Caco-2 (cell line): Measurements from ENCODE around the gene FHIT. TPM values are rescaled to one million over a fixed set of nuclear protein-coding genes. Genes with fewer than 3 reads are reported as not detected.

Source experiments
- BruUV-seq: library from RNA; stranded (reverse); fragments of 400-500 nt; replicated peaks from 2 replicates; lab custom pipeline; 2021; lab: Mats Ljungman, UMichigan
- CTCF ChIA-PET: fragments of 300-600 bp; sonication (Branson Sonifier 250); formaldehyde crosslinking; loops from one replicate; lab custom pipeline; 2022; ENCODE audit warnings: antibody characterized with exemption; lab: Charles Lee
- POLR2A ChIA-PET: fragments of 300-600 bp; sonication (Branson Sonifier 250); formaldehyde crosslinking; loops from one replicate; lab custom pipeline; 2022; ENCODE audit warnings: antibody characterized with exemption; lab: Charles Lee
- DNase-seq, 2 experiments: peaks; one replicate each; pipeline versions ENCODE4 v3.0.0 to v3.0.0-alpha.2; 2020 to 2022
- H3K27me3 ChIP-seq: replicated peaks from 2 replicates; pipeline ENCODE4 v1.6.0; 2011; ENCODE audit warnings: low read length; ENCODE audit not compliant: control insufficient read depth, insufficient read depth
- H3K36me3 ChIP-seq: 2 replicates; pipeline ENCODE4 v1.5.1; 2011; ENCODE audit warnings: low read length; ENCODE audit not compliant: control insufficient read depth, insufficient read depth
- H3K4me1 ChIP-seq: fragments of 250-450 bp; sonication (Bioruptor Pico); 2 replicates; pipeline ENCODE4 v1.5.1; 2020; ENCODE audit warnings: mild to moderate bottlenecking
- H3K4me3 ChIP-seq: 2 replicates; pipeline ENCODE4 v1.5.1; 2011; ENCODE audit warnings: low read depth, mild to moderate bottlenecking, control low read depth, low read length
- H3K9me3 ChIP-seq: fragments of 250-450 bp; sonication (Bioruptor Pico); 2 replicates; pipeline ENCODE4 v1.5.1; 2020; ENCODE audit warnings: mild to moderate bottlenecking, moderate library complexity
- H3K27ac Mint-ChIP-seq: one replicate; pipeline ENCODE4 v1.8.0; 2022; ENCODE audit warnings: mixed read lengths; ENCODE audit not compliant: unreplicated experiment
- H3K27me3 Mint-ChIP-seq: one replicate; pipeline ENCODE4 v1.8.0; 2022; ENCODE audit warnings: mixed read lengths; ENCODE audit not compliant: insufficient read depth, unreplicated experiment
- H3K36me3 Mint-ChIP-seq: one replicate; pipeline ENCODE4 v1.8.0; 2022; ENCODE audit warnings: mild to moderate bottlenecking, mixed read lengths; ENCODE audit not compliant: insufficient read depth, unreplicated experiment
- H3K4me1 Mint-ChIP-seq: one replicate; pipeline ENCODE4 v1.8.0; 2022; ENCODE audit warnings: low read depth, mixed read lengths; ENCODE audit not compliant: unreplicated experiment
- H3K4me3 Mint-ChIP-seq: one replicate; pipeline ENCODE4 v1.8.0; 2022; ENCODE audit warnings: mild to moderate bottlenecking, moderate library complexity, mixed read lengths; ENCODE audit not compliant: unreplicated experiment
- H3K9me3 Mint-ChIP-seq: one replicate; pipeline ENCODE4 v1.8.0; 2022; ENCODE audit warnings: mixed read lengths; ENCODE audit not compliant: unreplicated experiment
- CTCF ChIP-seq, 2 experiments: fragments of 200-600 bp in 1 of 2; IDR thresholded peaks; 1 replicate in 1 of 2; 2 replicates in 1 of 2; pipeline versions ENCODE4 v1.5.1 to v1.8.0; 2011 to 2022; ENCODE audit warnings: antibody characterized with exemption in 1 of 2, control low read depth in 1 of 2, inconsistent platforms in 1 of 2, low read depth in 1 of 2, low read length in 1 of 2, mild to moderate bottlenecking in 1 of 2, moderate library complexity in 1 of 2; ENCODE audit not compliant: insufficient read depth in 1 of 2, severe bottlenecking in 1 of 2, unreplicated experiment in 1 of 2
- intact Hi-C: fragments of 100-400 bp; cut with micrococcal nuclease; formaldehyde crosslinking; loops from one replicate; pipeline ENCODE4 v1.10.0; 2022; ENCODE audit not compliant: unreplicated experiment
- total RNA-seq: library from RNA; stranded (reverse); gene quantifications from 2 replicates; pipeline ENCODE4 v1.2.3, GENCODE V29; 2022

FHIT gene
- total RNA-seq, 1 experiment from 2014 or later: 8.3 TPM

DNA sequence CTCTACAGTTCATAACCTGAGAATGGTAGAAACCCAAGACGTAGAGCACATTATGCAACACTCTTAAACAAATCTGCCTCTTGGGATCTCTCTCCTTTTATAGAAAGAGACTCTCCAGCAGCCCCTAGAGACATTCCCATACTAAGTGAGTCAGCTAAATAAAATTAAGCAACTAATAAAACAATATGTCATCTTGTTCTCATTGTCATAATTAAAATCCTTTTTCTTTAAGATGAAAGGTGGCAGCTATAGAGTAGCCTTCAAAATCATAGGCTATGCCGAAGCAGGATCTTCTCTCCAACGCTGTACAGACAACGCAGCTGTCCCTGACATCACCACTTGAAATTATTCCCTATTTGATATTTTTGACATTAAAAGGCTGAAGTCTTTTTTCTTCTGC lies 790.0 kb downstream of the FHIT start:
- CTCF ChIA-PET: no interaction called here
- Mint-ChIP-seq H3K4me1 (no peaks in the 10 kb centered on the region), H3K36me3 (no peaks in the 10 kb centered on the region), H3K4me3 (no peak overlapping the region), H3K9me3 (peaks cover 13% of the 10 kb centered on the region), H3K27me3 (peaks cover 3% of the 10 kb centered on the region), H3K27ac (no peak overlapping the region)
- no TSS peak for BruUV-seq
- H3K4me3 ChIP-seq: no peak overlapping the region
- intact Hi-C loops: no loop called here
- H3K27me3 ChIP-seq: no peaks in the 10 kb centered on the region
- H3K36me3 ChIP-seq: no peaks in the 10 kb centered on the region
- no peak for DNase-seq
- TF ChIP-seq CTCF (IDR thresholded peaks at IDR 0.05; ENCODE audit: insufficient read depth in 1 of 2, low read depth in 1 of 2, low read length in 1 of 2, severe bottlenecking in 1 of 2, unreplicated experiment in 1 of 2): no peak
- POLR2A ChIA-PET: no interaction called here
- no peaks in the 10 kb centered on the region for H3K9me3 ChIP-seq
- no peaks in the 10 kb centered on the region for H3K4me1 ChIP-seq

DNA sequence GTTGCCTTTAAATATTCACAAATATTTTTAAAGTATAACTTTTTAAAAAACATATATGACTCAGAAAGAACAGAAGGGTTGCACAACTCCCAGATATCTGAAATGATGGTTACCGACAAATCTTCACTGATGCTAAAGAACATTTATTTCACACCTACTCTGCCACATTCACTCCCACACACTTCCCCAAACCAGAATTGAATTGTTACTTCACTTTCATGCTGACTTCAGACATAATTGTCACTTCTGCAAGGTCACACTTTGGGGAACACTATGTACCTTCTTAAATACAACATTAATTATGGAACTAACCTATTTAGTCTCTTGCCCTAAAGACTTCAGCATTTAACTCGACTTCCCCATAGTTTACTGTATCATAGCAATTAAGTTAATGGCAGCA lies 795.1 kb downstream of the FHIT start:
- no peak overlapping the region for H3K4me3 Mint-ChIP-seq
- H3K9me3 Mint-ChIP-seq: no peaks in the 10 kb centered on the region
- H3K4me1 Mint-ChIP-seq: no peaks in the 10 kb centered on the region
- Histone ChIP-seq H3K36me3 (no peaks in the 10 kb centered on the region), H3K27me3 (no peaks in the 10 kb centered on the region), H3K4me1 (0 out of 2 replicates have a peak, but pooled peaks cover 6% of the 10 kb centered on the region), H3K9me3 (no peaks in the 10 kb centered on the region), H3K4me3 (no peak overlapping the region)
- no TSS peak for BruUV-seq
- intact Hi-C loops: no loop called here
- no peak overlapping the region for H3K27ac Mint-ChIP-seq
- no peaks in the 10 kb centered on the region for H3K27me3 Mint-ChIP-seq
- ChIA-PET POLR2A (no interaction called here), CTCF (no interaction called here)
- no peak for TF ChIP-seq CTCF (IDR thresholded peaks at IDR 0.05; ENCODE audit: insufficient read depth in 1 of 2, low read depth in 1 of 2, low read length in 1 of 2, severe bottlenecking in 1 of 2, unreplicated experiment in 1 of 2)
- no peaks in the 10 kb centered on the region for H3K36me3 Mint-ChIP-seq
- DNase-seq: no peak

DNA sequence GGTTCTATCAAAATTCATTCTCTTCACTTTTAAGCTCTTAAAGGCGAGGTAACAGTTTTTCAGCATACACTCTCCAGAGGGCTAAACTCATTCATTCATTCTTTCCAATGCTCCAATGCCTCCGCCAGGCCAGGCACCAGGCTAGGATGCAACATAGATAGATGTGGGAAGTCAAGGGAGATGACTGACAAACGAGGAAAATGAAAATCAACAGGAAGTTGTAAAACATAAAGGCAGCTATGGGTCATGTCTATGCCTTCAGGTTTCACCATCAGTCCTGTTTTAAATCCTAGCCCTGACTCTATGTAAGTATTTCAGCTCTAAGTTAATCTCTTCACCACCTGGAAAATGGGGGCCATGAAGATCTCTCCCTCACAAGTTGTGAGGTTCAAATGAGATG lies 797.9 kb downstream of the FHIT start:
- no peak for DNase-seq
- no peaks in the 10 kb centered on the region for H3K36me3 Mint-ChIP-seq
- Histone ChIP-seq H3K9me3 (no peaks in the 10 kb centered on the region), H3K4me1 (0 out of 2 replicates have a peak, but pooled peaks cover 6% of the 10 kb centered on the region), H3K27me3 (no peaks in the 10 kb centered on the region), H3K4me3 (no peak overlapping the region), H3K36me3 (no peaks in the 10 kb centered on the region)
- intact Hi-C loops: no loop called here
- no peaks in the 10 kb centered on the region for H3K9me3 Mint-ChIP-seq
- H3K4me1 Mint-ChIP-seq: no peaks in the 10 kb centered on the region
- BruUV-seq: no TSS peak
- ChIA-PET POLR2A (no interaction called here), CTCF (no interaction called here)
- H3K4me3 Mint-ChIP-seq: no peak overlapping the region
- H3K27ac Mint-ChIP-seq: no peak overlapping the region
- H3K27me3 Mint-ChIP-seq: no peaks in the 10 kb centered on the region
- no peak for TF ChIP-seq CTCF (IDR thresholded peaks at IDR 0.05; ENCODE audit: insufficient read depth in 1 of 2, low read depth in 1 of 2, low read length in 1 of 2, severe bottlenecking in 1 of 2, unreplicated experiment in 1 of 2)
